K562 (cell line): ENCODE results near the gene VRK1. TPM values are rescaled to one million over a fixed set of nuclear protein-coding genes. Genes with fewer than 3 reads are reported as not detected.

Experiments
- ATF1 ChIP-seq, 2 experiments: fragments of 450-650 bp in 1 of 2; IDR thresholded peaks; 2 replicates each; pipeline ENCODE4 v1.6.1; 2016; ENCODE audit warnings: missing compliant biosample characterization in 1 of 2, missing genetic modification characterization in 1 of 2
- BHLHE40 ChIP-seq: IDR thresholded peaks from 2 replicates; pipeline ENCODE4 v1.6.1; 2011; ENCODE audit warnings: low read length, improper control_type of control experiment
- BRD9 ChIP-seq: fragments of 450-650 bp; IDR thresholded peaks from 2 replicates; pipeline ENCODE4 v1.6.1; 2018; ENCODE audit warnings: low read depth; ENCODE audit not compliant: partially characterized antibody
- EP400 ChIP-seq: fragments of 450-650 bp; IDR thresholded peaks from 2 replicates; pipeline ENCODE4 v1.6.1; 2017; ENCODE audit warnings: antibody characterized with exemption, mild to moderate bottlenecking, moderate library complexity
- FOXK2 ChIP-seq, 2 experiments: fragments of 450-650 bp; IDR thresholded peaks in 1 of 2; conservative IDR thresholded peaks in 1 of 2; 2 replicates each; pipeline ENCODE4 v1.6.1; 2016; ENCODE audit warnings: low read depth in 2 of 2, mild to moderate bottlenecking in 1 of 2
- GTF2F1 ChIP-seq: IDR thresholded peaks from 2 replicates; pipeline ENCODE4 v1.6.1; 2011; ENCODE audit warnings: low read depth, low read length, improper control_type of control experiment
- HMG20A ChIP-seq: fragments of 450-650 bp; formaldehyde crosslinking; conservative IDR thresholded peaks from 2 replicates; pipeline ENCODE4 v1.4.0; 2020; ENCODE audit warnings: mild to moderate bottlenecking, mixed read lengths
- LCOR ChIP-seq: sonication (generic); formaldehyde crosslinking; IDR thresholded peaks from 2 replicates; pipeline ENCODE4 v1.8.0; 2022; ENCODE audit warnings: mild to moderate bottlenecking, missing genetic modification reagents
- MEIS2 ChIP-seq: fragments of 450-650 bp; IDR thresholded peaks from 2 replicates; pipeline ENCODE4 v1.6.1; 2014; ENCODE audit warnings: mild to moderate bottlenecking; ENCODE audit not compliant: partially characterized antibody
- MYC ChIP-seq, 2 experiments: fragments of 250-450 bp in 1 of 2; sonication (Bioruptor Pico) in 1 of 2; IDR thresholded peaks; 2 replicates each; pipeline versions ENCODE4 v1.5.1 to v1.6.1; 2012 to 2021; ENCODE audit warnings: low read depth in 2 of 2, borderline replicate concordance in 1 of 2, improper control_type of control experiment in 1 of 2, low read length in 1 of 2, mild to moderate bottlenecking in 1 of 2, moderate library complexity in 1 of 2
- XRCC4 ChIP-seq: IDR thresholded peaks from one replicate; pipeline ENCODE4 v1.6.1; 2011; ENCODE audit not compliant: insufficient read depth, insufficient read length; ENCODE audit errors: extremely low read depth
- ZKSCAN8 ChIP-seq: fragments of 200-800 bp; sonication (Bioruptor generic); IDR thresholded peaks from 2 replicates; pipeline ENCODE4 v1.6.1; 2016; ENCODE audit warnings: missing genetic modification characterization, missing compliant biosample characterization
- ZNF347 ChIP-seq: fragments of 450-650 bp; formaldehyde crosslinking; IDR thresholded peaks from 2 replicates; pipeline ENCODE4 v1.4.0; 2020; ENCODE audit warnings: low read depth, mild to moderate bottlenecking, moderate library complexity
- ZNF507 ChIP-seq: conservative IDR thresholded peaks from 2 replicates; pipeline ENCODE4 v1.6.1; 2017; ENCODE audit warnings: missing genetic modification characterization, missing compliant biosample characterization
- ZNF696 ChIP-seq: fragments of 250-450 bp; sonication (Bioruptor Pico); conservative IDR thresholded peaks from 2 replicates; pipeline ENCODE4 v1.4.0; 2020; ENCODE audit warnings: mild to moderate bottlenecking, moderate library complexity
- ZNF699 ChIP-seq: fragments of 250-450 bp; sonication (Bioruptor Pico); IDR thresholded peaks from 2 replicates; pipeline ENCODE4 v1.8.0; 2021; ENCODE audit warnings: mild to moderate bottlenecking, moderate library complexity; ENCODE audit not compliant: insufficient replicate concordance
- polyA plus RNA-seq, 8 experiments: library from polyadenylated mRNA; depleted of rRNA in 4 of 8; stranded (reverse) in 5 of 8; unstranded in 3 of 8; fragments of >200 nt; fragmentation: Nextera tagmentation in 2 of 8; fragmentation: Illumina TruSeq in 1 of 8; extraction: Ambion mirVana in 2 of 8; extraction: Trizol in 1 of 8; gene quantifications; 2 replicates each; pipeline versions ENCODE4 v1.2.1 to v1.2.3, GENCODE V29; 2011 to 2014; ENCODE audit warnings: inconsistent platforms in 1 of 8, missing spikeins in 1 of 8
- total RNA-seq, 7 experiments: library from RNA; depleted of rRNA in 6 of 7; stranded (reverse); fragments of >200 nt in 6 of 7; fragmentation: Illumina TruSeq in 2 of 7; extraction: Trizol in 2 of 7; gene quantifications; 2 replicates each; pipeline versions ENCODE4 v1.2.1 to v1.2.3, GENCODE V29; 2011 to 2021; ENCODE audit warnings: low replicate concordance in 1 of 7
- TF ChIP-seq, protein P1 (sequence below): fragments of 200-400 bp; formaldehyde crosslinking; IDR thresholded peaks from 2 replicates; pipeline ENCODE4 v1.6.1; 2017; ENCODE audit warnings: mild to moderate bottlenecking, low read depth, low read length, moderate library complexity
- TF ChIP-seq, protein P2 (sequence below): fragments of 450-650 bp; IDR thresholded peaks from one replicate; pipeline ENCODE4 v1.6.1; 2018; ENCODE audit warnings: mild to moderate bottlenecking, moderate library complexity; ENCODE audit not compliant: partially characterized antibody
- TF ChIP-seq, protein P3 (sequence below), 3 experiments: fragments of 200-800 bp in 1 of 3; fragments of 250-450 bp in 1 of 3; fragments of 450-650 bp in 1 of 3; sonication (Bioruptor Pico) in 1 of 3; sonication (Bioruptor generic) in 1 of 3; formaldehyde crosslinking in 1 of 3; IDR thresholded peaks; 2 replicates each; pipeline versions ENCODE4 v1.6.1 to v1.8.0; 2016 to 2022; ENCODE audit warnings: mild to moderate bottlenecking in 2 of 3, missing genetic modification characterization in 2 of 3, missing compliant biosample characterization in 1 of 3, moderate library complexity in 1 of 3
- TF ChIP-seq, protein P4 (sequence below), 2 experiments: fragments of 450-650 bp in 1 of 2; sonication (generic) in 1 of 2; formaldehyde crosslinking; conservative IDR thresholded peaks; 2 replicates each; pipeline versions ENCODE4 v1.4.0 to v1.8.1; 2020 to 2022; ENCODE audit warnings: mild to moderate bottlenecking in 1 of 2, missing genetic modification reagents in 1 of 2

The VRK1 gene
- total and polyA plus RNA-seq, 9 of the 15 experiments (the other 6 are each of a cell fraction or from before 2014, with no cell fraction given) = 83.6 to 177 (median 116) TPM

DNA sequence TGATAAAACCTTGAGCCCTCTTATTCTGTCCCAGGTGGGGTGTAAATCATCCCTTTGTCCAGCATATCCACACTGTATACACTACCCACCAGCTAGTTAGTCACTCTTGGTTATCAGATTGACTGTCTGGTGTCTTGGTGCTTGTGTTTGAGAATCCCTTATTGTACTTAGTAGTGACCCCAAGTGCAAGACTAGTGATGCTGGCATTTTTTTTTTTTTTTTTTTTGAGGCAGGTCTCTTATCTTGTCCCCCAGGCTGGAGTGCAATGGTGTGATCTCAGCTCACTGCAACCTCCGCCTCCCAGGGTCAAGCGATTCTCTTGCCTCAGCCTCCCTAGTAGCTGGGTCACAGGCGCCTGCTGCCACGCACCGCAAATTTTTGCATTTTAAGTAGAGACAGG is 5.8 kb downstream of the VRK1 start (continued):
- TF ChIP-seq ATF1 (CRISPR knock-in tag; IDR thresholded peaks at IDR 0.05) (no peak), ATF1 (tag; IDR thresholded peaks at IDR 0.05) (peak; percentile 55), MYC (IDR thresholded peaks at IDR 0.05; ENCODE audit: low read depth, low read length) (peak; percentile 36; the same call in 1 of the 2 replicates), MYC (CRISPR knock-in tag; IDR thresholded peaks at IDR 0.05; ENCODE audit: borderline replicate concordance, low read depth) (no peak), MEIS2 (peak; percentile 90), BRD9 (peak; percentile 95), ZKSCAN8 (CRISPR knock-in tag) (peak; percentile 68; the same call in 1 of the 2 replicates), HMG20A (no peak), ZNF699 (no peak), ZNF507 (tag) (no peak), ZNF347 (CRISPR knock-in tag) (no peak), FOXK2 (conservative IDR thresholded peaks at IDR 0.05 in 1 of 2, IDR thresholded peaks at IDR 0.05 in 1 of 2; ENCODE audit: low read depth in 2 of 2) (peak; percentile 70 to 72), BHLHE40 (peak; percentile 59; the same call in 1 of the 2 replicates), ZNF696 (no peak), EP400 (peak; percentile 63; the same call in 1 of the 2 replicates), XRCC4 (no peak), GTF2F1 (no peak), LCOR (no peak)
- TF ChIP-seq, protein P1, sequence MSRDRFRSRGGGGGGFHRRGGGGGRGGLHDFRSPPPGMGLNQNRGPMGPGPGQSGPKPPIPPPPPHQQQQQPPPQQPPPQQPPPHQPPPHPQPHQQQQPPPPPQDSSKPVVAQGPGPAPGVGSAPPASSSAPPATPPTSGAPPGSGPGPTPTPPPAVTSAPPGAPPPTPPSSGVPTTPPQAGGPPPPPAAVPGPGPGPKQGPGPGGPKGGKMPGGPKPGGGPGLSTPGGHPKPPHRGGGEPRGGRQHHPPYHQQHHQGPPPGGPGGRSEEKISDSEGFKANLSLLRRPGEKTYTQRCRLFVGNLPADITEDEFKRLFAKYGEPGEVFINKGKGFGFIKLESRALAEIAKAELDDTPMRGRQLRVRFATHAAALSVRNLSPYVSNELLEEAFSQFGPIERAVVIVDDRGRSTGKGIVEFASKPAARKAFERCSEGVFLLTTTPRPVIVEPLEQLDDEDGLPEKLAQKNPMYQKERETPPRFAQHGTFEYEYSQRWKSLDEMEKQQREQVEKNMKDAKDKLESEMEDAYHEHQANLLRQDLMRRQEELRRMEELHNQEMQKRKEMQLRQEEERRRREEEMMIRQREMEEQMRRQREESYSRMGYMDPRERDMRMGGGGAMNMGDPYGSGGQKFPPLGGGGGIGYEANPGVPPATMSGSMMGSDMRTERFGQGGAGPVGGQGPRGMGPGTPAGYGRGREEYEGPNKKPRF = no peak
- TF ChIP-seq, protein P2, sequence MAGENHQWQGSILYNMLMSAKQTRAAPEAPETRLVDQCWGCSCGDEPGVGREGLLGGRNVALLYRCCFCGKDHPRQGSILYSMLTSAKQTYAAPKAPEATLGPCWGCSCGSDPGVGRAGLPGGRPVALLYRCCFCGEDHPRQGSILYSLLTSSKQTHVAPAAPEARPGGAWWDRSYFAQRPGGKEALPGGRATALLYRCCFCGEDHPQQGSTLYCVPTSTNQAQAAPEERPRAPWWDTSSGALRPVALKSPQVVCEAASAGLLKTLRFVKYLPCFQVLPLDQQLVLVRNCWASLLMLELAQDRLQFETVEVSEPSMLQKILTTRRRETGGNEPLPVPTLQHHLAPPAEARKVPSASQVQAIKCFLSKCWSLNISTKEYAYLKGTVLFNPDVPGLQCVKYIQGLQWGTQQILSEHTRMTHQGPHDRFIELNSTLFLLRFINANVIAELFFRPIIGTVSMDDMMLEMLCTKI = no peak
- TF ChIP-seq, protein P3, sequence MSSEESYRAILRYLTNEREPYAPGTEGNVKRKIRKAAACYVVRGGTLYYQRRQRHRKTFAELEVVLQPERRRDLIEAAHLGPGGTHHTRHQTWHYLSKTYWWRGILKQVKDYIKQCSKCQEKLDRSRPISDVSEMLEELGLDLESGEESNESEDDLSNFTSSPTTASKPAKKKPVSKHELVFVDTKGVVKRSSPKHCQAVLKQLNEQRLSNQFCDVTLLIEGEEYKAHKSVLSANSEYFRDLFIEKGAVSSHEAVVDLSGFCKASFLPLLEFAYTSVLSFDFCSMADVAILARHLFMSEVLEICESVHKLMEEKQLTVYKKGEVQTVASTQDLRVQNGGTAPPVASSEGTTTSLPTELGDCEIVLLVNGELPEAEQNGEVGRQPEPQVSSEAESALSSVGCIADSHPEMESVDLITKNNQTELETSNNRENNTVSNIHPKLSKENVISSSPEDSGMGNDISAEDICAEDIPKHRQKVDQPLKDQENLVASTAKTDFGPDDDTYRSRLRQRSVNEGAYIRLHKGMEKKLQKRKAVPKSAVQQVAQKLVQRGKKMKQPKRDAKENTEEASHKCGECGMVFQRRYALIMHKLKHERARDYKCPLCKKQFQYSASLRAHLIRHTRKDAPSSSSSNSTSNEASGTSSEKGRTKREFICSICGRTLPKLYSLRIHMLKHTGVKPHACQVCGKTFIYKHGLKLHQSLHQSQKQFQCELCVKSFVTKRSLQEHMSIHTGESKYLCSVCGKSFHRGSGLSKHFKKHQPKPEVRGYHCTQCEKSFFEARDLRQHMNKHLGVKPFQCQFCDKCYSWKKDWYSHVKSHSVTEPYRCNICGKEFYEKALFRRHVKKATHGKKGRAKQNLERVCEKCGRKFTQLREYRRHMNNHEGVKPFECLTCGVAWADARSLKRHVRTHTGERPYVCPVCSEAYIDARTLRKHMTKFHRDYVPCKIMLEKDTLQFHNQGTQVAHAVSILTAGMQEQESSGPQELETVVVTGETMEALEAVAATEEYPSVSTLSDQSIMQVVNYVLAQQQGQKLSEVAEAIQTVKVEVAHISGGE (CRISPR knock-in tag; IDR thresholded peaks at IDR 0.05) = 0 out of 6 replicates have a peak, but pooled peaks of 1 of the 3 experiments have one; percentile 38
- TF ChIP-seq, protein P4, sequence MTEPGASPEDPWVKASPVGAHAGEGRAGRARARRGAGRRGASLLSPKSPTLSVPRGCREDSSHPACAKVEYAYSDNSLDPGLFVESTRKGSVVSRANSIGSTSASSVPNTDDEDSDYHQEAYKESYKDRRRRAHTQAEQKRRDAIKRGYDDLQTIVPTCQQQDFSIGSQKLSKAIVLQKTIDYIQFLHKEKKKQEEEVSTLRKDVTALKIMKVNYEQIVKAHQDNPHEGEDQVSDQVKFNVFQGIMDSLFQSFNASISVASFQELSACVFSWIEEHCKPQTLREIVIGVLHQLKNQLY (CRISPR knock-in tag; conservative IDR thresholded peaks at IDR 0.05) = no peak
